GM08714 (cell line): ENCODE data around the gene TSPAN32.

Experiments used
- H3K4me3 ChIP-seq: fragments of 200-500 bp; sonication (Bioruptor generic); 2 replicates; pipeline ENCODE4 v1.5.1; 2014; ENCODE audit warnings: mild to moderate bottlenecking, low read length, inconsistent platforms
- ZNF274 ChIP-seq: IDR thresholded peaks from 2 replicates; pipeline ENCODE4 v1.6.1; 2012; ENCODE audit warnings: mild to moderate bottlenecking, low read depth, low read length

TSPAN32 gene

GRCh38 chr11:2300290-2300935 lies 1.4 kb upstream of the TSPAN32 start:
- no peak overlapping the region; the same call in 1 of the 2 replicates for H3K4me3 ChIP-seq
- no peak for TF ChIP-seq ZNF274

DNA sequence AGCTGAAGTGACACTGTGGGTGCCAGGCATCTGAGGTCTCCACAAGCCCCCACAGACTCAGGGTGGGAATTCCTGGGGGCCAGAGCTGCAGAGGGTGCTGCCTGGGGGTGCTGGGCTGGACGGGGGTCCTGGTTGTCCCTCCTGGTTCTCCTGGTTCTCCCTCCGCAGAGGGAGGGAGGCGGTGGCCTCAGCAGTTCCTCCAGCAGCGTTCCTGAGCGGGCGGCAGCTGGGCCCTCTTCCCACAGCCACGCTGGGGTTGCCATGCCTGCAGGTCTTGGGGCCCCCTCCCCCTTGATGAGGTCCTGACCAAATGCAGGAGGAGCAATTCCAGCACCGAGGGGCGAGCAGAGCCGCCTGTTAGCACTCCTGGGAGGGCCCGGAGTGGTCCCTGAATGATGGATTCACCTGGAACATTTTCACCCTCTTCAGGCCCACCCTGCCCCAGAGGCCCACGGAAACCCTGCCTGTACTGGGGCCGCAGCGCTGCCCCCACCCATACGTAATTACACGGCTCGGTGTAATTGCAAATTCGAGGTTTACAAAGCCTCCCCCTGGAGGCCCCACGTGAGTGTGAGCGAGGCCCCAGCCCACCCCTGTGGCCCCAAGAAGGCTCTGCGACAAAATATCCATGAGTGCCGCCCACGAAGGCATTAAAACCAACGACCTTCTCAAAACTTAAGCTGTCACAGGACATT lies 730 bp upstream of the TSPAN32 start:
- H3K4me3 ChIP-seq, result peak overlapping the region; percentile 55; the same call in 1 of the 2 replicates

DNA sequence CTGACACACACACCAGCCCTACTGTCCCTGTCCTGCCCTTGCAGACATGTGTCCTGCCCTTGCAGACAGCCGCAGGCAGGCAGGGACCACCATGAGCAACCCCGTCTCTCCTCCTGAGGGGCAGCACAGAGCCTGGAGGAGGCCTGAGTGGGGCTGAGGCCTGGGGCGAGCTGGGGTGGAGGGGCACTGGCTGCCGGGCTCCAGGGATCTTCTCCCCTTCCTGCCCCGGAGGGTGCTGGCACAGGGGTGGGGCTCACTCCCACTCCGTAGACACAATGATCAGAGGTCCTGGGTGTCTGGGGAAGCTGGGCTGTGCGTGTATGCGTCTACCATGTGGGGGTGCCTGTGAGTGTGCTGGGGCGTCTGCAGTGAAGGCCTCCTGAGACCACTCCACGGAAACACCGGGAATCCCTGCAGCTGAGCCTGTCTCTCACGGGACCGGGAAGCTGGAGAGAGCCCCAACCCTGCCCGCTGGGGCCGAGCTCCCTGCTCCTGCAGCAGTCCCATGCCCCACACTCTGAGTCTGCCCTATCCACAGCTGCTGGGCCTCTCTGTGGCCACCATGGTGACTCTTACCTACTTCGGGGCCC lies 588 bp downstream of the TSPAN32 start:
- H3K4me3 ChIP-seq, result no peak overlapping the region; the same call in 1 of the 2 replicates
- no peak for TF ChIP-seq ZNF274

More for the DNA sequence above, 730 bp upstream of the TSPAN32 start:
- no peak for TF ChIP-seq ZNF274

GRCh38 chr11:2302896-2303626 lies 1.2 kb downstream of the TSPAN32 start:
- TF ChIP-seq ZNF274, result no peak
- no peak overlapping the region; the same call in 1 of the 2 replicates for H3K4me3 ChIP-seq

DNA sequence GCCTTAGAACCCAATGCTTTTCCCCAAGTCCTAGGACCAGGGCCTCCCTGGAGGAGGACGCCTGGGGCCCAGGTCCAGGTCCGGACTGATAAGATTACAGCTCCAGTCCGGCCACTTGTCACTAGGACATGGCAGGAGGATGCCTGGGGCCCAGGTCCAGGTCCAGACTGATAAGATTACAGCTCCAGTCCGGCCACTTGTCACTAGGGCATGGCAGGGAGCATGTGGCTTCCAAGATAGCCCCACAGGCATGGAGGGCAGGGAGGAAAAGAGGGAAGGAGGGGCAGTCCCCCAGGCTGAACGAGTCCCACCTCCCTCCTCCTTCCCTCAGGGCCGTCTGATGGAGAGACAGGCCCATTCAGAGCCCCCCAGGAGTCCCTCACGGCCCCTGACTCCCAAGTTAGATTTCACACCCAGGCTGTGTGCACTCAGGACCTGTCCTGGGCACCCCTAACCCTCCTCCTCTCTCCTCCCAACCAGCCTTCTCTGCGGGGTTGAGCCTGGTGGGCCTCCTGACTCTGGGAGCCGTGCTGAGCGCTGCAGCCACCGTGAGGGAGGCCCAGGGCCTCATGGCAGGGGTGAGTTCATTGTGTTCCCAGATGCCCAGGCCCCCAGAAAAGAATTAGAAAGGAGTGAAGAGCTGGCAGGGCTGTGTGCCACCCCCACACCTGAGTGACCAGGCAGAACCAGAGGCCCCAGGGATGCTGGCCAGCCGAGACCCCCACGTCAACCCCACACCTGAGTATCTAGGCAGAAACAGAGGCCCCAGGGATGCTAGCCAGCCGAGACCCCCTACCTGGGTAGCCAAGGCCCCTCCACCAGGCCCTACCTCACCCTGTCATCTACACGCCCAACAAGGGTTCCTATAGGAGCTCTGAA lies 2.1 kb downstream of the TSPAN32 start:
- no peak overlapping the region for H3K4me3 ChIP-seq
- TF ChIP-seq ZNF274, result no peak

- no peak overlapping the region for H3K4me3 ChIP-seq
Measured at GRCh38 chr11:2304506-2305139, 2.8 kb downstream of the TSPAN32 start.

GRCh38 chr11:2305140-2305778 lies 3.4 kb downstream of the TSPAN32 start:
- no peak overlapping the region for H3K4me3 ChIP-seq
- no peak for TF ChIP-seq ZNF274

More at GRCh38 chr11:2304506-2305139, 2.8 kb downstream of the TSPAN32 start:
- no peak for TF ChIP-seq ZNF274

GRCh38 chr11:2305788-2306451 lies 4.1 kb downstream of the TSPAN32 start:
- no peak for TF ChIP-seq ZNF274
- H3K4me3 ChIP-seq, result no peak overlapping the region

DNA sequence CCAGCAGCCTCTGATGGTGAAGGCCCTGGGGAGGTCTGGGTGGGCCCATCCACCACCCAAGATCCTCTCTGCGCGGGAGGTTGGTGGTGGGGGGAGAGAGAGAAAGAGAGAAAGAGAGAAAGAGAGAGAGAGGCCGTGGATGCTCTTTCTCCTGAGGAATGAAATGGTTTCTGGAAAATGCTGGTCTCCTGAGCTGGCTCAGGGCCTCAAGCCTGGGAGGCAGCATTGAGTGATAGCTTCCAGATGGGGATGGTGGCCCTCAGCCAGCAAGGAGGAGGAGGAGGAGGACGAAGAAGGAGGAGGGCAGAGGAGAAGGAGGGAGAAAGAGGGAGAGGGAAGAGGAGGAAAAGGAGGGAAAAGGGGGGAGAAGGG lies 4.6 kb downstream of the TSPAN32 start:
- no peak for TF ChIP-seq ZNF274
- H3K4me3 ChIP-seq, result no peak overlapping the region

DNA sequence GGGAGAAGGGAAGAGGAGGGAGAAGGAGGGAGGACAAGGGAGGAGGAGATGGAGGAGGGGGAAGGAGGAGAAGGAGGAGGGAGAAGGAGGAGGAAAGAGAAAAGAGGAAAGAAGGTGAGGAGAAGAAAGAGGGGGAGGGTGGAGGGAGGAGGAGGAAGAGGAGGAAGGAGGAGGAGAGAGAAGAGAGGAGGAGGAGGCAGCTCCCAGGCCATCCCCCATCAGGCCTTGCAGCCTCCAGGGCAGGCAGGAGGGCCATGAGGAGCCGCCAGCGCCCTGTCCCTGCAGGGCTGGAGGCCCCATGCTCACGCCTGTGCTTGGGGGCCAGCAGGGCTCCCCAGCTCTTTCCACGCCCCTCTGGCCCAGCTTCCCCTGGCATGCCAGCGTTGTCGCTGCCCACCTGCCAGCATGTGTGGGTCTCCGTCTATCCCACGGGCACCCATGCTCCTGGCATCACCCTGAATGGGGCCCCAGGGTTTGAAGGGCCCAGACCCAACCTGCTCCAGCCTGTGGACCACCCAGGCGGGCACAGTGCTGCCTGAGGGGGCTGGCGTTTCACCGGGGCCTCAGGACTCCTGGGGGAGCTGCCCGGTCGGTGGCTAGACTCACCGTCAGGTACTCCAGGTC lies 5.2 kb downstream of the TSPAN32 start:
- no peak overlapping the region for H3K4me3 ChIP-seq
- no peak for TF ChIP-seq ZNF274

DNA sequence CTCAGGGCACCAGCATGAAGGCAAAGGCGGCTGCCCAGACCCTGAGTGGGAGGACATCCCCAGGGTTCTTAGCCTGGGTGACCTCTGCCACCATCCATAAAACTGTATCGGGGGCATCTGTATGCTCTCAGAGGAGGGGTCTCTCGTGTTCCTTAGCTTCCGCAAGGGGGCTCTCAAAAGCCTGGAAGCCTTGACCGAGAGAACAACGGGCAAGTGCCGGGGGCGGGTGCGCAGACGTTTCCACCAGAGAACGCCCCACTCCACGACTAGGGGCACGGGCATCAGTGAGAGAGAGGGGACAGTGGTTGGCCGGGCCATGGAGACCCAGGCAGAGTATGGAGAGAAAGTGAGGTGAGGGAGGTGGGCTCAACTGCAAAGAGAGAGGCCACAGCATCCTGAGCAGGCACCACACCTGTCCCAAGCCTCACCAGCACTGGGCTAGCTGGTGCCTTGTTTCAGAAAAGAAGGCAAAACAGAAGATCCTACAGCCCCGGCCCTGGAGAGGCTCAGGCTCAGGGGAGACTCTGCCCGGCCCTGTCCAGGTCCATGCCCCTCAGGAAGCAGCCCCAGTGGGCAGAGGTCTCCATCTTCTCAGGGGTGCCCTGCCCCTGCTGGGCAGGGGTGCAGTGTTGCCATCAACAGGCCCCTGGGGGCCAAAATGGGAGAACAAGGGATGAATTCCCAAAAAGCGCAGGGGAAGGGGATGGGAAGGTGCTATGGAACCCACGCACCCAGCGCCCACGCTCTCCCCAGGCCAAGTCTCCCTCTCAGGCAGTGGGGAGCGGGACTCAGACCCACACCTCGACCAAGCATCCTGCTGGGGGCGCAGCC lies 5.9 kb downstream of the TSPAN32 start:
- TF ChIP-seq ZNF274, result no peak
- H3K4me3 ChIP-seq, result no peak overlapping the region

DNA sequence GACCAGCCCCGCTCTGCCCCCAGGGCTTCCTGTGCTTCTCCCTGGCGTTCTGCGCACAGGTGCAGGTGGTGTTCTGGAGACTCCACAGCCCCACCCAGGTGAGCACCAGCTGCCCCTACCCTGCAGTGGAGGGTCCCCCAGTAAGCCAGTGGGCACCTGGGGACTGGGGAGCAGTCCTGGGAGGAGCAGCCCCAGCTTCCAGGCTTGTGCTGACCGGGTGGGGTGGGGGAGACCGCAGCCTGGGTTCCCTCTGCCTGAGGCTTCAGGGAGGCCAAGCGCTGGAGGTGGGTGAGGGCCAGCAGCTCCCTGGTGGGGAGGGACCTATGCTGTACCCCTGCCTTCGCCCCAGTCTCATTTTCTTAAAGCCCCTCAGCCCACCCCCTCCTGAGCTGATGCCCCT lies 6.9 kb downstream of the TSPAN32 start:
- no peak for TF ChIP-seq ZNF274
- H3K4me3 ChIP-seq, result no peak overlapping the region
